HEK293 (cell line): ENCODE data around the gene MAML2.

ENCODE experiments used
- CTCF ChIA-PET: fragments of 350-600 bp; formaldehyde crosslinking; extraction: SDS; loops from one replicate; lab custom pipeline; 2021; ENCODE audit warnings: antibody characterized with exemption; lab: Yijun Ruan, JAX
- POLR2A ChIA-PET: fragments of 300-600 bp; formaldehyde crosslinking; extraction: SDS; loops from one replicate; lab custom pipeline; 2020; ENCODE audit warnings: antibody characterized with exemption, inconsistent platforms; lab: Yijun Ruan, JAX
- H3K27ac ChIP-seq: fragments of 200-500 bp; sonication (Bioruptor generic); 2 replicates; pipeline ENCODE4 v1.5.1; 2014; ENCODE audit warnings: low read depth, low read length, control low read depth, inconsistent platforms; ENCODE audit errors: extremely low read depth
- H3K36me3 ChIP-seq, 2 experiments: fragments of 200-500 bp in 1 of 2; sonication (Bioruptor generic) in 1 of 2; 1 replicate in 1 of 2; 2 replicates in 1 of 2; pipeline ENCODE4 v1.5.1; 2014 to 2017; ENCODE audit warnings: inconsistent platforms in 2 of 2, low read length in 2 of 2; ENCODE audit not compliant: control insufficient read depth in 2 of 2, insufficient read depth in 1 of 2
- H3K4me1 ChIP-seq: fragments of 200-500 bp; sonication (Bioruptor generic); 2 replicates; pipeline ENCODE4 v1.5.1; 2014; ENCODE audit warnings: mild to moderate bottlenecking, low read length, inconsistent platforms; ENCODE audit not compliant: control insufficient read depth, insufficient read depth
- H3K4me3 ChIP-seq: 2 replicates; pipeline ENCODE4 v1.5.1; 2011; ENCODE audit warnings: low read depth, mild to moderate bottlenecking, control low read depth, low read length, moderate library complexity
- H3K9me3 ChIP-seq: fragments of 200-500 bp; sonication (Bioruptor generic); 2 replicates; pipeline ENCODE4 v1.5.1; 2014; ENCODE audit warnings: low read depth, low read length, inconsistent platforms; ENCODE audit not compliant: control insufficient read depth, insufficient read depth
- AEBP2 ChIP-seq: fragments of 450-650 bp; formaldehyde crosslinking; IDR thresholded peaks from 2 replicates; pipeline ENCODE4 v1.5.1; 2016; ENCODE audit warnings: missing biosample characterization, missing genetic modification characterization, borderline replicate concordance
- ELK4 ChIP-seq: IDR thresholded peaks from 2 replicates; pipeline ENCODE4 v1.6.1; 2011; ENCODE audit warnings: mild to moderate bottlenecking, low read depth, low read length, borderline replicate concordance
- GLI2 ChIP-seq: fragments of 450-650 bp; formaldehyde crosslinking; IDR thresholded peaks from 2 replicates; pipeline ENCODE4; 2017; ENCODE audit warnings: missing biosample characterization, missing genetic modification characterization, low read depth, borderline replicate concordance
- SP2 ChIP-seq: fragments of 450-650 bp; formaldehyde crosslinking; IDR thresholded peaks from 2 replicates; pipeline ENCODE4 v1.5.1; 2016; ENCODE audit warnings: missing biosample characterization, missing genetic modification characterization
- TRIM28 ChIP-seq: IDR thresholded peaks from 2 replicates; pipeline ENCODE4 v1.6.1; 2011; ENCODE audit warnings: low read length, control low read depth, borderline replicate concordance
- ZNF146 ChIP-seq: fragments of 450-650 bp; formaldehyde crosslinking; IDR thresholded peaks from 2 replicates; pipeline ENCODE4 v1.5.1; 2016; ENCODE audit warnings: missing biosample characterization, missing genetic modification characterization
- ZNF214 ChIP-seq: fragments of 450-650 bp; formaldehyde crosslinking; IDR thresholded peaks from 2 replicates; pipeline ENCODE4 v1.5.1; 2017; ENCODE audit warnings: missing biosample characterization, mild to moderate bottlenecking, missing genetic modification characterization, borderline replicate concordance
- ZNF221 ChIP-seq: fragments of 450-650 bp; formaldehyde crosslinking; IDR thresholded peaks from 2 replicates; pipeline ENCODE4 v1.5.1; 2017; ENCODE audit warnings: missing biosample characterization, missing genetic modification characterization, borderline replicate concordance
- ZNF302 ChIP-seq: fragments of 450-650 bp; formaldehyde crosslinking; IDR thresholded peaks from 2 replicates; pipeline ENCODE4 v1.5.1; 2016; ENCODE audit warnings: missing biosample characterization, missing genetic modification characterization, low read depth
- ZNF404 ChIP-seq: fragments of 450-650 bp; formaldehyde crosslinking; IDR thresholded peaks from 2 replicates; pipeline ENCODE4 v1.5.1; 2017; ENCODE audit warnings: missing biosample characterization, missing genetic modification characterization
- ZNF416 ChIP-seq: fragments of 450-650 bp; formaldehyde crosslinking; IDR thresholded peaks from 2 replicates; pipeline ENCODE4 v1.5.1; 2016; ENCODE audit warnings: missing biosample characterization, missing genetic modification characterization
- ZNF513 ChIP-seq: fragments of 450-650 bp; IDR thresholded peaks from 2 replicates; pipeline ENCODE4 v1.5.1; 2018; ENCODE audit warnings: missing biosample characterization, missing genetic modification characterization
- ZNF558 ChIP-seq: fragments of 450-650 bp; formaldehyde crosslinking; IDR thresholded peaks from 2 replicates; pipeline ENCODE4 v1.5.1; 2016; ENCODE audit warnings: missing biosample characterization, missing genetic modification characterization
- ZNF580 ChIP-seq: fragments of 450-650 bp; formaldehyde crosslinking; IDR thresholded peaks from 2 replicates; pipeline ENCODE4 v1.5.1; 2016; ENCODE audit warnings: missing biosample characterization, missing genetic modification characterization
- ZNF660 ChIP-seq: fragments of 450-650 bp; IDR thresholded peaks from 2 replicates; pipeline ENCODE4 v1.5.1; 2018; ENCODE audit warnings: missing biosample characterization, mild to moderate bottlenecking, missing genetic modification characterization
- ZNF692 ChIP-seq: fragments of 450-650 bp; formaldehyde crosslinking; IDR thresholded peaks from 2 replicates; pipeline ENCODE4 v1.5.1; 2016; ENCODE audit warnings: missing biosample characterization, missing genetic modification characterization
- ZNF776 ChIP-seq: fragments of 450-650 bp; formaldehyde crosslinking; IDR thresholded peaks from 2 replicates; pipeline ENCODE4 v1.5.0; 2017; ENCODE audit warnings: missing biosample characterization, missing genetic modification characterization, borderline replicate concordance
- ZNF792 ChIP-seq: fragments of 450-650 bp; formaldehyde crosslinking; IDR thresholded peaks from 2 replicates; pipeline ENCODE4 v1.5.1; 2016; ENCODE audit warnings: missing biosample characterization, missing genetic modification characterization
- ZSCAN5A ChIP-seq: fragments of 450-650 bp; formaldehyde crosslinking; IDR thresholded peaks from 2 replicates; pipeline ENCODE4 v1.5.1; 2016; ENCODE audit warnings: missing biosample characterization, missing genetic modification characterization

Gene MAML2

GRCh38 chr11:96086111-96086510 is 256.9 kb downstream of the MAML2 start:
- Histone ChIP-seq H3K27ac (no peak overlapping the region), H3K4me3 (no peak overlapping the region), H3K4me1 (no peaks in the 10 kb centered on the region), H3K9me3 (no peaks in the 10 kb centered on the region), H3K36me3 (no peaks in the 10 kb centered on the region)
- CTCF ChIA-PET: interaction anchor here (0.6 to 1.0 kb wide), 3 partner anchors 257 to 1908 kb away, joined by 3 read pairs; partner anchors contain the start of gene MAML2
- POLR2A ChIA-PET: no interaction called here
- no peak for TF ChIP-seq ZNF692
- no peak for TF ChIP-seq ZNF558 (tag by site-specific recombination)
- TF ChIP-seq ZNF302 (tag by site-specific recombination): no peak
- TF ChIP-seq ZNF404 (tag by site-specific recombination): no peak
- TF ChIP-seq ZSCAN5A (tag by site-specific recombination): no peak
- TF ChIP-seq GLI2 (tag by site-specific recombination): no peak
- no peak for TF ChIP-seq ZNF146 (tag by site-specific recombination)
- TF ChIP-seq ZNF513: no peak
- TF ChIP-seq ELK4: no peak
- TF ChIP-seq ZNF792: no peak
- TF ChIP-seq ZNF660 (tag by site-specific recombination): no peak
- no peak for TF ChIP-seq ZNF416 (tag by site-specific recombination)
- no peak for TF ChIP-seq TRIM28
- no peak for TF ChIP-seq ZNF214
- TF ChIP-seq ZNF776 (tag by site-specific recombination): no peak
- no peak for TF ChIP-seq AEBP2 (tag by site-specific recombination)
- TF ChIP-seq ZNF580 (tag by site-specific recombination): no peak
- no peak for TF ChIP-seq SP2 (tag by site-specific recombination)
- no peak for TF ChIP-seq ZNF221 (tag by site-specific recombination)
